Measurements from ENCODE around the gene IL17RB.

Gene IL17RB

DNA sequence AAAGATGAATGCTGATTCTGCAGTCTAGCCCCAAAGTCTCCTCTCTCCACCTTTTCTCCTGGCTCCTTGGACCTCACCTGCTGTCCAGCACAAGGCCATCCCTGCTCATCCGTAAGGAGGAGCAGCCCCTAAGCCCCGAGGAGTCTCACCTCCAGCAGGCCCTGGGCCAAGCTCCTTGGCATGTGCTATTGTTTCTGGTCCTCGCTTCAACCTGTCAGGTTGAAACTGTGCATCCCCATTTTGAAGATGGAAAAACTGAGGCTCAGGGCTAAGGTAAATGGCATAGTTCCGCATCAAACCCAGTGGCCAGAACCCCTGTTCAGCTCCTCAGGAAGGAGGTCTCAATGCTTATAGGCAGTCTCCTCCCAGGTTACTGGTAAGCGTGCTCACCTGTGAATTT is 26.3 kb upstream of the IL17RB start:
- TF ChIP-seq, protein P1, sequence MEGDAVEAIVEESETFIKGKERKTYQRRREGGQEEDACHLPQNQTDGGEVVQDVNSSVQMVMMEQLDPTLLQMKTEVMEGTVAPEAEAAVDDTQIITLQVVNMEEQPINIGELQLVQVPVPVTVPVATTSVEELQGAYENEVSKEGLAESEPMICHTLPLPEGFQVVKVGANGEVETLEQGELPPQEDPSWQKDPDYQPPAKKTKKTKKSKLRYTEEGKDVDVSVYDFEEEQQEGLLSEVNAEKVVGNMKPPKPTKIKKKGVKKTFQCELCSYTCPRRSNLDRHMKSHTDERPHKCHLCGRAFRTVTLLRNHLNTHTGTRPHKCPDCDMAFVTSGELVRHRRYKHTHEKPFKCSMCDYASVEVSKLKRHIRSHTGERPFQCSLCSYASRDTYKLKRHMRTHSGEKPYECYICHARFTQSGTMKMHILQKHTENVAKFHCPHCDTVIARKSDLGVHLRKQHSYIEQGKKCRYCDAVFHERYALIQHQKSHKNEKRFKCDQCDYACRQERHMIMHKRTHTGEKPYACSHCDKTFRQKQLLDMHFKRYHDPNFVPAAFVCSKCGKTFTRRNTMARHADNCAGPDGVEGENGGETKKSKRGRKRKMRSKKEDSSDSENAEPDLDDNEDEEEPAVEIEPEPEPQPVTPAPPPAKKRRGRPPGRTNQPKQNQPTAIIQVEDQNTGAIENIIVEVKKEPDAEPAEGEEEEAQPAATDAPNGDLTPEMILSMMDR (IDR thresholded peaks at IDR 0.05) = no peak

DNA sequence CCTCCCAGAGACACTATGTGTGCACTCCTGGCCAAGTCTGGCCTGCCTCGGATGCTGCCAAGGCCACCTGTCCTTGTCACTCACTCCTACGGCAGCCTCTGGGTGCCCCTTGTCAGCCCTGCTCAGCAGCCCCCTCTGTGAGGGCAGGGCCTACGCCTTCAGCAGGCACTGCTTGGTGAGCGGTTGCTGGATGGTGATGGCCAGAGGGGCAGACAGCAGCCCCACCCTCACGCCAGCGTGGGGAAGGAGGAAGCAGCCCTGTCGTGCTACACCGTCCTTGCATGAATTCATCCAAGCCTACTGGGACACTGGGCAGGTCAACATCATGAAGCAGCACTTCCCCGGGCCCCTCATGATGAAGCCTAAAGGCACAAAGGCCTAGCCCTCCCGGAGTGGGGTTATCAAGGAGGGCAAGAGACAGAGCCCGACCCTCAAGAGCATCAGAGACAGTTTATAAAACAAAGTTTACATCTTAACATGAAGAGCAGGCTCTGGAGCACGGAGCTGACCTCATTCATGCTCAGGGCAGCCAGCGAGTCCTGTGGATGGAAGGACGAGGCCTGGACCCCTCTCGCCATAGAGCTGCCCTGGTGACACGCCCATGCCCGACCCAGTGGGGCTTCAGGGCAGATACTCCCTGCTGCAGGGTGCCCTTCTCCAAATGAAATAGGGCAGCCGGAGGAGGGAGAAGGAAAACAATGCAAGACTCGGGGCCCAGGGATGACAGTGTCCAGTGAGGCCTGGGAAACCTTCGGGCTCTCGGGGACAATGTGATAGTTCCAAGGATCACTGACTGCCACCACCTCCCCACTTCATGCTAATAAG is 25.4 kb upstream of the IL17RB start:
- TF ChIP-seq, protein P1 (IDR thresholded peaks at IDR 0.05) = no peak

DNA sequence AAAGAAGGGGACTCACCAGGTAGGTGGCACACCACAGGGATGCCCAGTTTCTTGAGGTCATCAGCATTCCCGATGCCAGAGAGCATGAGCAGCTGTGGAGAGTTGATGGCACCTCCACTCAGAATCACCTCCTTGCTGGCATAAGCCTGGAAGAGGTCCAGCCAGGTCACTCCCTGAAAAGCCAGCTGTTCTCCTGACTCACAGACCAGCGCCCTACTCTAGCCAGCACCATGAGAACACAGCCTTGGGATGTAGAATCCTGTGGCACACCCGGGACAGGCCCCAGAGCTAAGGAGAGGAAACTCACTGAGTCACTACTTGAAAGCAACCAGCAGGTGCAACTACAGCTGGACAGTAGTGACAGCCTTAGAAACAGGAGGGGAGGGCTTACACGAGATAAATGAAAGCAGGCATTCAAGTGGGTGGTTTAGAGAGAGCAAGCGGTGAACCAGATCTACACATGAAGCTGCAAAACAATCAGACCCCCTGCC is 24.7 kb upstream of the IL17RB start:
- TF ChIP-seq, protein P1 (IDR thresholded peaks at IDR 0.05) = no peak

DNA sequence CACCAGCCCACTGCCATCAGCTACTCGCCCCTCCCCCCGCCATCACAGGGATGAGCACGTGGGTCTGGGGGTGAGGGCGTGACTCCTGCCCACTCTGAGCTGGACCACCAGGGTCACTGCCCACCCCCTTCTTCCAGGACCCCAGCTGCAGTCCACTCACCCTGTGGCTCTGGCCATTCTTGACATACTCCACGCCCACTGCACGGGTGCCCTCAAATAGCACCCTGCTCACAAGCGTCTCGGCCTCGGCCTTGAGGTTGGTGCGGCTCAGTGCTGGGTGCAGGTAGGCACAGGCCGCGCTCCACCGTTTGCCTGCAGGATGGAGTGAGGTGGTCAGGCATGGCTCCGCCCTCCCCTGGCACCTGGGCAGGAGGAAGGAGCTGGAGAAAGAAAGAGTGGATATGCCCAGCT is 24.0 kb upstream of the IL17RB start:
- TF ChIP-seq, protein P1 (IDR thresholded peaks at IDR 0.05) = no peak

DNA sequence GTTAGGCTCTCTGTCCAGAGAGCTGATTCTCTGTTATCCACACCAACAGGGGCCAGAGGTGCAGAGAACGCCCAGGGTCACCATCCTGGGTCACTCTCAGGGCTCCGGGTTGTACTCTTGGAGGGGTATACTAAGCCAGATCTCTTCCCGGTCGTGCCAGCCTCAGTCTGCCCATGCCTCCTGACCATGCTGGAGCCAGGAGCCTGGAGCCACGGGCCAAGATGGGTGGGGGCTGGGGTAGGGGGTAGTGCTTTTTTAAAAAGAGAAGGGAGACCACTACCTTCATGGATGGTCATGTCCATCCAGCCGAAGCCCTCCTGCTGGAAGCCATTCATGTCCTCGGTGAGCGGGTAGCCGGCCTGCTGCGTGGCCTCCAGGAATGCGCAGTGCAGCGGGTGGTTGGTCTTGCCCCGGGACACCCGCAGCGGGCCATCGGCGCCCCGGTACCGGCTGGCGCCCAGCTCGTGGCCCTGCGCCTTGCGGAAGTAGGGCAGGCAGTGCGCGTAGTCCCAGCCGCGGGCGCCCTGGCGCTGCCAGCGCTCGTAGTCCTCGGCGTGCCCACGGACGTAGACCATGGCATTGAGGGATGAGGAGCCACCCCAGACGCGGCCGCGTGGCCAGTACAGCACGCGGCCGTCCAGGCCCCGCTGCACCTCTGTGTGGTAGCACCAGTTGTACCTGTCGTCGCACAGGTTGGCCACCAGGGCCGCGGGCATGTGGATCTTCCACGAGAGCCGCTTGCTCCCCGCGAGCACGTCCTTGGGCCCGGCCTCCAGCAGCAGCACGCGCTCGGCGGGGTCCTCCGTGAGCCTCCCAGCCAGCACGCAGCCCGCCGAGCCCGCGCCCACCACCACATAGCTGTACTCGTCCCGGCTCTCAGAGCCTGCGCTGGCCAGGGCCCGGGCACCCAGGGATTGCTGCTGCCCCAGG is 23.1 kb upstream of the IL17RB start:
- TF ChIP-seq, protein P1 (IDR thresholded peaks at IDR 0.05) = no peak

DNA sequence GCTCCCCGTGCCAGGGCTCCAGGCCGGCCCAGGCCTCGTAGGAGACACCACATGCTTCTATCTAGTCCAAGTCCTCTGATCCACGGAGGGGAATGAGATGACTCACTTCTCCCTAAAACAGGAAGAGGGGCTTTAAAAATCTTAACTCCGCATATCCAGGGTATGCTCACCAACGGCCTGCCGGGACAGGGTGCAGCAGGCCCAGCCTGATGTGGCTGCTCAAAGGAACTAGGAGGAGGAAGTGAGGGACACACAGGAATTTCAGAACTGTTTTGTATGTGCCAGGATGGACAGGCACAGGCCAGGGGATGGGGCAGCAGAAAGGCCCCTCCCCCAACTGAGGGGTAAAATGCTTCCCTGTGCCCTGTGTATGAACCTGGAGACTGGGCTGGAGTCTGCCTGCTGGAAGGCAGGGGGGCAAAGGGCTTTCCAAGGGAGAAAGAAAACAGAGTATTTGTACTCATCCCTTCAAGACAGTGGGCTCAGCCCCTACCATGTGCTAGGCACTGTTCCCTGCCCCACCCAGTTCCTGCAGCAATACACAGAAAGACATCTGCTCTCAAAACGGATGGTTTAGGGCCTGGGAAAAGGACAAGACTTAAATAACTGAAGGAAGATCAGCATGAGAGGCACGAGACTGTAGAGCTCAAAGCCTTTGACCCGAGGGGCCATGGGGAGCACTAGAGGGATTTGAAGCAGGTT is 22.3 kb upstream of the IL17RB start:
- TF ChIP-seq, protein P1 (IDR thresholded peaks at IDR 0.05) = no peak

DNA sequence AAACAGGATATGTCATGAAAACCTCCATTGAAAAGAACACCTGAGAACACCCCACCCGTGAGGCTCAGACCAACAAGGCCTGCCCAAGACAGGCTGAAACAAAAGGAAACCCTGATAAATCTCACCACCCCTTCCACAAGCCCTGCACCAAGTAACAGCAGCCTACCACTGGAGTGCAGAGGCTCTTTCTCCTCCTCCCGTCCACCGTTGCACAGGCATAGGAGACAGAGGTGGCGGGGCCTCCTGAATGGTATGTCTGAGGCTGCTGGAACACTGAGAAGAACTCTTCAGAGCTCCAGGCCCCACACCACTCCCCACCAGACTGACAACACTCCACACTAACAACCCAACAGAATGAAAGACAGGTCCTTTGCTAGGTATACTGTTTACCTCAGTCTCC is 21.6 kb upstream of the IL17RB start:
- TF ChIP-seq, protein P1 (IDR thresholded peaks at IDR 0.05) = no peak
